ENCODE data around the gene DOK6. TPM values are rescaled to one million over a fixed set of nuclear protein-coding genes. Genes with fewer than 3 reads are reported as not detected.

Gene DOK6
- total RNA-seq, 4 donors from 2014 or later: 0.20 to 0.37 (median 0.30) TPM

- Histone ChIP-seq H3K36me3 (no peaks in the 10 kb centered on the region), H3K27me3 (no peaks in the 10 kb centered on the region), H3K9me3 (no peaks in the 10 kb centered on the region), H3K4me3 (no peak overlapping the region), H3K27ac (no peak overlapping the region), H3K4me1 (no peaks in the 10 kb centered on the region)
- no peak for TF ChIP-seq EP300 (IDR thresholded peaks at IDR 0.05; ENCODE audit: low read depth)
- in situ Hi-C loops (cut with MboI; ENCODE audit: low pct_ligation_motif_present in 1 of 4, low pct_unique_long_range_greater_than_20kb in 1 of 4, low sequenced_read_pairs in 3 of 4): no loop called here
- intact Hi-C loops (cut with DNase I; ENCODE audit: low total_unique reads): no loop called here
- WGBS, 2 donors (ENCODE audit: low coverage in 1 of 2): 38 to 48% methylated on average over 3 of the region's 3 CpGs
- no peak for DNase-seq
Observed at GRCh38 chr18:69383186-69383585, 17.5 kb upstream of the DOK6 start.

- in situ Hi-C loops (cut with MboI; ENCODE audit: low pct_ligation_motif_present in 1 of 4, low pct_unique_long_range_greater_than_20kb in 1 of 4, low sequenced_read_pairs in 3 of 4): no loop called here
- WGBS, 2 donors (ENCODE audit: low coverage in 1 of 2): 13 to 51% methylated on average over 1 to 2 of the region's 2 CpGs
Observed at GRCh38 chr18:69387186-69387585, 13.5 kb upstream of the DOK6 start.

GRCh38 chr18:69388222-69388621 lies 12.5 kb upstream of the DOK6 start:
- no peak overlapping the region for H3K27ac ChIP-seq
- no peak for DNase-seq
- H3K27me3 ChIP-seq: no peaks in the 10 kb centered on the region
- TF ChIP-seq CTCF (IDR thresholded peaks at IDR 0.05): no peak
- TF ChIP-seq POLR2A (IDR thresholded peaks at IDR 0.05): no peak
- no peak for TF ChIP-seq POLR2AphosphoS5 (IDR thresholded peaks at IDR 0.05)
- no peak for TF ChIP-seq EP300 (IDR thresholded peaks at IDR 0.05; ENCODE audit: low read depth)
- H3K36me3 ChIP-seq: no peaks in the 10 kb centered on the region
- H3K4me3 ChIP-seq: no peak overlapping the region
- H3K9me3 ChIP-seq: no peaks in the 10 kb centered on the region
- in situ Hi-C loops (cut with MboI; ENCODE audit: low pct_ligation_motif_present in 1 of 4, low pct_unique_long_range_greater_than_20kb in 1 of 4, low sequenced_read_pairs in 3 of 4): no loop called here
- 50 to 71% methylated on average over 1 of the region's 1 CpG for WGBS, 2 donors (ENCODE audit: low coverage in 1 of 2)
- no peaks in the 10 kb centered on the region for H3K4me1 ChIP-seq
- intact Hi-C loops (cut with DNase I; ENCODE audit: low total_unique reads): no loop called here

More at GRCh38 chr18:69387186-69387585, 13.5 kb upstream of the DOK6 start:
- intact Hi-C loops (cut with DNase I; ENCODE audit: low total_unique reads): no loop called here
- H3K27ac ChIP-seq: no peak overlapping the region
- no peaks in the 10 kb centered on the region for H3K9me3 ChIP-seq
- DNase-seq: no peak
- no peak overlapping the region for H3K4me3 ChIP-seq
- no peaks in the 10 kb centered on the region for H3K27me3 ChIP-seq
- TF ChIP-seq POLR2A (IDR thresholded peaks at IDR 0.05) (no peak), EP300 (IDR thresholded peaks at IDR 0.05; ENCODE audit: low read depth) (no peak), POLR2AphosphoS5 (IDR thresholded peaks at IDR 0.05) (no peak), CTCF (IDR thresholded peaks at IDR 0.05) (no peak)
- no peaks in the 10 kb centered on the region for H3K4me1 ChIP-seq
- H3K36me3 ChIP-seq: no peaks in the 10 kb centered on the region

GRCh38 chr18:69397096-69397495 lies 3.6 kb upstream of the DOK6 start:
- Histone ChIP-seq H3K9me3 (no peaks in the 10 kb centered on the region), H3K27ac (no peak overlapping the region), H3K4me3 (no peak overlapping the region), H3K4me1 (peaks cover 0 to 11% (median 3%) of the 10 kb centered on the region in 4 donors), H3K27me3 (peaks cover 40% of the 10 kb centered on the region), H3K36me3 (no peaks in the 10 kb centered on the region)
- intact Hi-C loops (cut with DNase I; ENCODE audit: low total_unique reads) (no loop called here), in situ Hi-C loops (cut with MboI; ENCODE audit: low pct_ligation_motif_present in 1 of 4, low pct_unique_long_range_greater_than_20kb in 1 of 4, low sequenced_read_pairs in 3 of 4) (no loop called here)
- WGBS, 2 donors (ENCODE audit: low coverage in 1 of 2): 86 to 100% methylated on average over 3 to 7 of the region's 7 CpGs
- DNase-seq: no peak
- TF ChIP-seq EP300 (IDR thresholded peaks at IDR 0.05; ENCODE audit: low read depth) (no peak), CTCF (IDR thresholded peaks at IDR 0.05) (no peak)

- DNase-seq: no peak
- in situ Hi-C loops (cut with MboI; ENCODE audit: low pct_ligation_motif_present in 1 of 4, low pct_unique_long_range_greater_than_20kb in 1 of 4, low sequenced_read_pairs in 3 of 4) (no loop called here), intact Hi-C loops (cut with DNase I; ENCODE audit: low total_unique reads) (no loop called here)
- Histone ChIP-seq H3K9me3 (no peaks in the 10 kb centered on the region), H3K27me3 (peaks cover 54% of the 10 kb centered on the region), H3K27ac (no peak overlapping the region), H3K4me1 (peaks cover 0 to 19% (median 3%) of the 10 kb centered on the region in 4 donors), H3K36me3 (no peaks in the 10 kb centered on the region), H3K4me3 (no peak overlapping the region)
- no peak for TF ChIP-seq EP300 (IDR thresholded peaks at IDR 0.05; ENCODE audit: low read depth)
- no peak for TF ChIP-seq CTCF (IDR thresholded peaks at IDR 0.05)
- TF ChIP-seq POLR2AphosphoS5 (IDR thresholded peaks at IDR 0.05): no peak
- TF ChIP-seq POLR2A (IDR thresholded peaks at IDR 0.05): no peak
- WGBS, 2 donors (ENCODE audit: low coverage in 1 of 2): 58 to 79% methylated on average over 3 of the region's 3 CpGs
Observed at GRCh38 chr18:69399253-69399652, 1.4 kb upstream of the DOK6 start.

Data from transverse colon (tissue), 4 donors.